ENCODE data around the gene ADRB1.

ADRB1 gene

DNA sequence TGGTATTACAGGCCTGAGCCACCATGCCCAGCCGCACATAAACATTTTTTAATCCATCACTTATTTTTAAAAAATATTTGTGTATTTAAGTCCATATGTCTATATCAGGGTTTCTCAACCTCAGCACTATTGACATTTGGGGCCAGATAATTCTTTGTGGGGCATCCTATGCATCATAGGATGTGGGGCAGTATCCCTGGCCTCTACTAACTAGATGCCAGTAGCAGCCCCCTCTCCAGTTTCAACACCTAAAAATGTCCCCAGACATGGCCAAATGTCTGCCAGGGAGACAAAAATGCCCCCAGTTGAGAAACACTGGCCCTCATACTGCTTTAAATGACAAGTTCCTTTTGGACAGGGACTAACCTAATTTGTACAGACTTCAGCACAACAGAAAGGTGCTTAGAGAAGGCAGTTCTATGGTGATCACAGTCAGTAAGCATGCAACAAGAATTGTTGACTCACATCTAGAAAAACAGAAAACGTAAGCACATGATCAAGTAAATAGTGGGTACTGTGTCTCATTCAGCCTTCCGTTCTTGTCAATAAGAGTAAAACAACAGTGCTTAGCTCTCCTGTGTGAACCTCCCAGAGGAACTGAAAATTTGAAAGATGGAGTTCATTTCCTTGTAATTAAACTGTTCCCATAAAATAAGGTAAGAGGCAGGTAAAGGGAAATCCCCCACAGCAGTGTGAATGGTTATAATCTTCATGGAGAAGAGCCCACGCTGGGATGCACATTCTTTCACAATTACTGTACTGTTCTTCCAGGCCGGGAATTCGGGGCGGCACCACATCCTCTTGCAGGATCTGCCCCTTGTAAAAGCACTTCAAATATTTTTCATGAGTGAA lies 17.3 kb upstream of the ADRB1 start:
- DNase-seq: no peak

DNA sequence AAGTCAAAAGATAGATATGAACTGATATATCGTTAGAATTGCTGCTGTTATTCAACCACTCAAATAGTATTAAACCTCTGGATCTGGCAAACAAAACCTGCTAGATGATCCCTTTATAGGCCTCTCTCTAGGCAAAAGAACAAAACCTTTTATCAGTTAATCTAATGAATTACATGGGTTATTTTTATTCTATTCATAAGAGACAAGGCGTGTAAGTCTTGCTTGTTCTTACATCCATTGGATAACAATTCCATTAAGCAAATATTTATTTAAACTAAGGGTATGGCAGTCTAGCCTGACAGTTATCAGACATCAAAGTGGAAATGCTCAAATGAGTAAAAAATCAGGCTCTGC lies 16.6 kb upstream of the ADRB1 start:
- DNase-seq: no peak

DNA sequence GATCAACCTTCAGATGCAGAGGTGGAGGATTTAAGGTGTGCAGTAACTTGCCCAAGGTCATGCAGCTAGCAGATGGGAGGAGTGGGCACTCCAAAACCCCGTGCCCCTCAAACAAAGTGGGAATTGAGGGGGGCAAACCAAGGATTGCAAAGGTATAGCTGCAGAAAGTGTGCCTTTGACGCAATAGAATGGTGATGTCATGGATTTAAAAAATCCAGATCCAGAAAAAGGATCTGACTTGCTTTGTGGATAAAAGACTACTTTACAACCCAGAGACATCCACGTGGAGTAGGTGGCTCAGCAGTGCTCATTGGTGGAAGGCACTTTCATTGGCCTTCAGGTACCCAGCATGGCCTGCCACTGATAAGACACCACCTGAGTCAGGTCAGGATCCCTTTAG lies 15.7 kb upstream of the ADRB1 start:
- no peak for DNase-seq

DNA sequence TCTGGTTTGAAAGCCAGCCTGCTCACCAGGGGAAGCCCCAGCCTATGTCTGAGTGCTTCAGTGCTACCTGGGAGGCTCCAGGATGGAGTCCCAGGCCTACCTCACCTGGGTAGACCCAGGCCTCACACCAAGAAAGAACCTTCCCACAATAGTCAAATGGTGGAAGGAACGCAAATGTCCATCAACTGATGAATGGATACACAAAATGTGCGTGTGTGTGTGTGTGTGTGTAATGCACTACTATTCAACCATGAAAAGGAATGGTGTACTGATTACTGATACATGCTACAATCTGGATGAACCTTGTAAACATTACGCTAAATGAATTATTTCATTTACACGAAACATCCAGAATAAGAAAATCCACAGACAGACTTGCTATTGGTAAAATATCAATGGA lies 15.2 kb upstream of the ADRB1 start:
- DNase-seq: no peak

DNA sequence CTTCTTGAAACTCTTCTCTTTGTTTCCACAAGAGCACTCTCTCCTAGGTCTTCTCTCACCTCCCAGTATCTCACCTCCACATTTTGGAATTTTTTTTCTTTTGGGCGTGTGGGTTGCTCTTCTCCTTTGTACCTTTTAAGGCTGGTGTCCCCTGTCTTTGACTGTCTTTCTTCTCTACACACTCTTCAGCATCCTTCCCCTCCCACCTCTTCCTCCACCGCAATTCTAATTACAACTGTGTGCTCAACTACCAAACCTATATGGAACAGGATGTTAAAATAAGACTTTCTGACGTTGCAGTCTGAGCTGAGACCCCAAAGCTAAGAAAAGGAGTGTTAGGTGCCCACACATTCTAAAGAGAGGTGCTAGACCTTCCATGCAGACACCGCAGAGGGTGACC lies 14.0 kb upstream of the ADRB1 start:
- DNase-seq: no peak

DNA sequence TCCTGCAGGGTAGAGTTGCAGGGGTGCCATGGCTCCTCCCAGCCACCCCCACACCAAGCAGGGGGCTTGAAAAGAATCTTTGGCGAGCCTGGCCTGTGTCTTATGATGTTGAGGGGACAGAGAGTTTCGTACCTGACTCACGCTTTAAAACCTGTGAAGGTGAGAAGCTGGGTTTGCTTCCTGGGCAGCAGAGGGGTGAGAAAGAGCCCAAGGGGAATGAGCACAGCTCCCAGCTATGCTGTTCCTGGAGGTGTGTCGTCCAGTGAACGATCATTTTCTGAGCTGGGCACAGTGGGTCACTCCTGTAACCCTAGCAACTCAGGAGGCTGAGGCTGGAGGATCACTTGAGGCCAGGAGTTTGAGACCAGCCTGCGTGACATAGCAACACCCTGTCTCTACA lies 13.5 kb upstream of the ADRB1 start:
- DNase-seq: no peak

DNA sequence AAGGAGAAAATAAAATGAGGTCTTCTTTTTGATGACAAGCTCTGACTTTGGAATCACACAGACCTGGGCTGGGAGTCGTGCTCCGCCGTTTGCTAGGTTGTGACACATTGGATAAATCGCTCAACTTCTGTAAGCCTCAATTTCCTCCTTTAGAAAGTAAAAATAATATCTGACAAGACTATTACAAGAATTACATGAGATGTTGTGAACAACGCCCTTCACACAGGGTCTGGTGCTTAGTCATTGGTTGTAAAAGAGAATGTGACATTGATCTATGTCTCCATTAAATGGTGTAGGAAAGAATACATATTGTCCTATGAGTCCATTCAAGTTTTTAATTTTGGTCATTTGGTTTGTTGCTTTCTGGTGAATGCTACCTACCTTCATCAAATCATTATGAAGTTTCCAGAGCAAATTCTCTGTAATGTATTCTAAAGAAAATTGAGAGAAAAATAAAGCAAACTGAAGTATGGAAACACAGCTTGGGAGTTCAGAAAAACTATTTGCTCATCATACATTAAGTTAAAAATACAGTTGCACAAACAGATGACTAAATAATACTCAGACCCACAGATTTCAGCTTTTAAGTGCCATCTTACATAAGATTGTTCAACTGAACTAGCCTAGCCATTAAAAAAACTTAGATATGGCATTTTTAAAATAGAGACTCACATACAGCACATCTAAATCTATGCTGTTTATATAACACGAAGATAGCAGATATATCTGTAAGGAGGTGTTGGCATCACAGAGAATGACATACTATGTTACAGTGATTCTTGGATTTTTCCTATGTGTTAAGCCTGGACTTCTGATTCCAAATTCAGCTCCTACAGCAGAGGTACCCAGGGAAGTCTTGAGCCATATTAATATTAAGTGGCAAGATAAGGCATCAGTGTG lies 12.3 kb upstream of the ADRB1 start:
- DNase-seq: no peak

DNA sequence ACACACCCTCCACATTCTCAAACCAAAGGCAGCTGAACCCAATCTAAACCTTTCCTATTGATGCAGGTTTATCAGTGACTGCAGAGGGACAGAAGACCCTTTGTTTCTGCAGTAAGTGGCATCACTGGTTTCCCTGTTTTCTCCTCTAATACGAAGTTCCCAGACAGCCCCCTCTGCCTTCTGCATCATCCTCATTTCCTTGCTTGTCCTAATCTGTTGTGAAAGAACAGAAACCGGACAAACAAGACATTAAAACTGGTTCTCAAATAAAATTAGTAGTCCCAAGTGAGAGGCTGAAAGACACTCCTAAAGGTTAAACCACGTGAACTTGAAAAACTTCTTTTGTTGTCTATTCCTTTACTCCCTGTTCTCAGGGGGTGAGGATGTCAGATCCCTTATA lies 10.1 kb upstream of the ADRB1 start:
- no peak for DNase-seq

DNA sequence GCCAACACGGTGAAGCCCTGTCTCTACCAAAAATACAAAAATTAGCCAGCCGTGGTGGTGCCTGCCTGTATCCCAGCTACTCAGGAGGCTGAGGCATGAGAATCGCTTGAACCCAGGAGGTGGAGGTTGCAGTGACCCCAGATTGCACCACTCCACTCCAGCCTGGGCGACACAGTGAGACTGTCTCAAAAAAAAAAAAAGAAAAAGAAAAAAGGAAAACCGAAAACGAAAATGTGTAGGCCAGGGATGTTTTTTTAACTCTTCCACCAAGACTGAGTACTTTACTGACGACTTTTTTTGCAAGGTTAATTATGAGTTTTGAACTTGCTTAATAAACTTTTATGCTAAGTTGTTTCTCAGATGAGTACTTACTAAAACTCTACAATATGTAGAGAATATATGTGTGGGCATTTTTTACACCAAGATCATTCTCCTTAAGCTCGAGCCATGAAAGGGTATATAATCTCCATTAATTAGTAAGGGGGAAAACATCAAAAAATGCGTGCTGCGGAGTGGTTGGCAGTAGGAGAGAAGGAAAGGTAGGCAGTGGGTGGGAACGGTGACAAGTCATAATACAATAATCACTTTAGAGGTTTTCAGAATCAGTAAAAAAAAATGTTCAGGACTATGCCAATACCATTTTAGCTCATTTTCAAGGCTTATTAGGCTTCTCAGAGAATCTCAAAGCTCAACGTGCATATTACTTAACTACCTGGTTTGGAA lies 8.6 kb upstream of the ADRB1 start:
- DNase-seq: no peak

DNA sequence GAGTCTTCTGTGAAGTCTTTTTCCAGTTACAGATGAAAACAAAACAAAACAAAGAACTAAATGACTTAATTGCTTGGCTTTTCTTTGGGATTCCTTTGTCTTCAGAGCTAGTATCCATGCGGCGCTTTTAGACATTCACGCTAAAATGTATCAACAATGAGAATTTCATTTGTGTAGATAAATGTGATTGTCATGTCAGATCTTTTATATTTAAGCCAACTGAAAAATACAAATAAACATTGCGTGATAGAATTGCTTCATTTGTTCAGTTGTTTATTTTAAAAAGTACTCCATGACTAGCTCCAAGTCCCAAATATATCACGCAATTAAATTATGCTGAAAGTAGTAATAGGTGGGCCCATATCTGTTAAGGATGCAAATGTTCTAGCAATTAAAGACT lies 7.9 kb upstream of the ADRB1 start:
- DNase-seq: no peak

DNA sequence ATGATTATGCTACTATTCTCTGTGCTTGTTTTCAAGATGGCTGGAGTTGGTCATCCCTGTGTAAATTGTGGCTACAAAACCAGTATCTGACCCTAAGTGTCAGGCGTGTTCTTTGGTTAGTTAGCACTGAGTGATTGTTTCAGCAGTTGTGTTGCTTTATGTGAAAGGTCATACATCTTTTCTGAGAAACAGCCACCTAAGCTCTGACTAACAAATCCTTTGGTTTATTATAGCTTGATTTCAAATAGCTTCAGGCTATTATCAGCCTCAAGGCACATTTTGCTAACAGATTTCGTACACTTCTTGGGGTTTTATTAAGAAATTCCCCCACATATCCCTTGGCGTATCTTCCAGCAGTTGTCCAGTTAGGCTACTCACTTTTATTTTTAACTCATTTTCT lies 4.8 kb upstream of the ADRB1 start:
- DNase-seq: no peak

DNA sequence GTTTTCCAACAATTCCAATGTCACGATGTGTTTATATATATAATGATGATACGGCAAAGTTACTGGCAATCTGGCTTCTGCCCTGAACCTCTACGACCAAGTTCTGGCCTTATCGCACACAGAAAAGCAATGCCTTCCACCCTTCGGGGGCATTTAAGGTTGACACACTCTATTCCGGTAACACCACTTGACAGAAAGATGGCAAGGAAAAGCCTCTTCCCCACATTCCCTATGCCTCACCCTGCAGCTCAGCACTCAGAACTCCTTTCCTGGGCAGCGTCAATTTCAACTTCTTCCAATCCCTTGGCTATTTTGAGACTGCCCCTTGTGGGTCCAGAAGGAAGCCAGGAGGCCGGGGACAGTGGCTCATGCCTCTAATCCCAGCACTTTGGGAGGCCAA lies 2.5 kb upstream of the ADRB1 start:
- DNase-seq: no peak

DNA sequence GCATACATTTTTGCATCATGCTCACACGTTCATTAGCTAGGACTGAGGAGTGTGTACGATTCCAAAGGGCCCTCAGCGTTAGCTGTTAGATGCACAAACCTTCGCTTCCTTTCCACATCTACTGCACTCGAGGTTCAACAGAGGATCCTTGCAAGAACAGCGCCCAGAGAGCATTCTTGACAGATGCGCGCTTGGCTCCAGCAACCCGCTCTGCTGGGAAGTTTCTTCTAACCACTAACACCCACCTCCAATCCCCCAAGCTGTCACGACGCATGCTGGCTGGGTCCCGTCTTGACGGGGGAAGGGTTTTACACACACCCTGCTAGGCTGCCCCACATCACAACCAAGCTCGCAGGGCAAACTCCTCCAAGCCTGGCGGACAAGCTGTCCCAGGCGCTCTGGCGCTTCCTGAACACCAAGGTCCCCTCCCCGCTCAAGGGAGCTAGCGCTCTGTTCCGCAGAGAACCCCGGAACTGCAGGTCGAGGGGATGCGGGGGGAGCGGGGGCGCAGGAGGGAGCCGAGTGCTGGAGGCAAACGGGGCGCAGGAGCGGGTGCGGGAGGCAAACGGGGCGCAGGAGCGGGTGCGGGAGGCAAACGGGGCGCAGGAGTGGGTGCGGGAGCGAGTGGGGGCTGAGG lies 653 bp upstream of the ADRB1 start:
- no peak for DNase-seq

DNA sequence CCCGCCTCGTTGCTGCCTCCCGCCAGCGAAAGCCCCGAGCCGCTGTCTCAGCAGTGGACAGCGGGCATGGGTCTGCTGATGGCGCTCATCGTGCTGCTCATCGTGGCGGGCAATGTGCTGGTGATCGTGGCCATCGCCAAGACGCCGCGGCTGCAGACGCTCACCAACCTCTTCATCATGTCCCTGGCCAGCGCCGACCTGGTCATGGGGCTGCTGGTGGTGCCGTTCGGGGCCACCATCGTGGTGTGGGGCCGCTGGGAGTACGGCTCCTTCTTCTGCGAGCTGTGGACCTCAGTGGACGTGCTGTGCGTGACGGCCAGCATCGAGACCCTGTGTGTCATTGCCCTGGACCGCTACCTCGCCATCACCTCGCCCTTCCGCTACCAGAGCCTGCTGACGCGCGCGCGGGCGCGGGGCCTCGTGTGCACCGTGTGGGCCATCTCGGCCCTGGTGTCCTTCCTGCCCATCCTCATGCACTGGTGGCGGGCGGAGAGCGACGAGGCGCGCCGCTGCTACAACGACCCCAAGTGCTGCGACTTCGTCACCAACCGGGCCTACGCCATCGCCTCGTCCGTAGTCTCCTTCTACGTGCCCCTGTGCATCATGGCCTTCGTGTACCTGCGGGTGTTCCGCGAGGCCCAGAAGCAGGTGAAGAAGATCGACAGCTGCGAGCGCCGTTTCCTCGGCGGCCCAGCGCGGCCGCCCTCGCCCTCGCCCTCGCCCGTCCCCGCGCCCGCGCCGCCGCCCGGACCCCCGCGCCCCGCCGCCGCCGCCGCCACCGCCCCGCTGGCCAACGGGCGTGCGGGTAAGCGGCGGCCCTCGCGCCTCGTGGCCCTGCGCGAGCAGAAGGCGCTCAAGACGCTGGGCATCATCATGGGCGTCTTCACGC lies 825 bp downstream of the ADRB1 start:
- DNase-seq: no peak

DNA sequence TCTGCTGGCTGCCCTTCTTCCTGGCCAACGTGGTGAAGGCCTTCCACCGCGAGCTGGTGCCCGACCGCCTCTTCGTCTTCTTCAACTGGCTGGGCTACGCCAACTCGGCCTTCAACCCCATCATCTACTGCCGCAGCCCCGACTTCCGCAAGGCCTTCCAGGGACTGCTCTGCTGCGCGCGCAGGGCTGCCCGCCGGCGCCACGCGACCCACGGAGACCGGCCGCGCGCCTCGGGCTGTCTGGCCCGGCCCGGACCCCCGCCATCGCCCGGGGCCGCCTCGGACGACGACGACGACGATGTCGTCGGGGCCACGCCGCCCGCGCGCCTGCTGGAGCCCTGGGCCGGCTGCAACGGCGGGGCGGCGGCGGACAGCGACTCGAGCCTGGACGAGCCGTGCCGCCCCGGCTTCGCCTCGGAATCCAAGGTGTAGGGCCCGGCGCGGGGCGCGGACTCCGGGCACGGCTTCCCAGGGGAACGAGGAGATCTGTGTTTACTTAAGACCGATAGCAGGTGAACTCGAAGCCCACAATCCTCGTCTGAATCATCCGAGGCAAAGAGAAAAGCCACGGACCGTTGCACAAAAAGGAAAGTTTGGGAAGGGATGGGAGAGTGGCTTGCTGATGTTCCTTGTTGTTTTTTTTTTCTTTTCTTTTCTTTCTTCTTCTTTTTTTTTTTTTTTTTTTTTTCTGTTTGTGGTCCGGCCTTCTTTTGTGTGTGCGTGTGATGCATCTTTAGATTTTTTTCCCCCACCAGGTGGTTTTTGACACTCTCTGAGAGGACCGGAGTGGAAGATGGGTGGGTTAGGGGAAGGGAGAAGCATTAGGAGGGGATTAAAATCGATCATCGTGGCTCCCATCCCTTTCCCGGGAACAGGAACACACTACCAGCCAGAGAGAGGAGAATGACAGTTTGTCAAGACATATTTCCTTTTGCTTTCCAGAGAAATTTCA lies 1.7 kb downstream of the ADRB1 start:
- DNase-seq: peak; percentile 21

DNA sequence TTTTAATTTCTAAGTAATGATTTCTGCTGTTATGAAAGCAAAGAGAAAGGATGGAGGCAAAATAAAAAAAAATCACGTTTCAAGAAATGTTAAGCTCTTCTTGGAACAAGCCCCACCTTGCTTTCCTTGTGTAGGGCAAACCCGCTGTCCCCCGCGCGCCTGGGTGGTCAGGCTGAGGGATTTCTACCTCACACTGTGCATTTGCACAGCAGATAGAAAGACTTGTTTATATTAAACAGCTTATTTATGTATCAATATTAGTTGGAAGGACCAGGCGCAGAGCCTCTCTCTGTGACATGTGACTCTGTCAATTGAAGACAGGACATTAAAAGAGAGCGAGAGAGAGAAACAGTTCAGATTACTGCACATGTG lies 2.4 kb downstream of the ADRB1 start:
- no peak for DNase-seq

DNA sequence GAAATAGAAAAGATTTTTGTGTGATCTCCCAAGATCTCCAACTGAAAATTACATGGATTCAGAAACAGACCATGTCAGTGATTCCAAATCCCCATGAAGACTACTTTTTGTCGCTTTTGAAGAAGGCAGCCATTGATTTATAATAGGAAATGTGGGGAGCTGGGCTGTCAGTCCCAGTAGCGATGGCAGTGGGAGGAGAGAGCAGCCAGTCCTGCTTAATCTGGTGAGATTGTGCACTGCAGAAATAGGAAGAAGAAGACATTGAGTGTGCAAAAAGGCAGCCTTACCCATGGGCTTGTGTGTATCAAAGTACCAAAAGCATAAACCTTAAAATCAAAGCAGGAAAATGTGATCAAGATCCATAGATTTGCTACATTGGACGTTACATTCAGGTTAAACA lies 4.8 kb downstream of the ADRB1 start:
- DNase-seq: no peak

DNA sequence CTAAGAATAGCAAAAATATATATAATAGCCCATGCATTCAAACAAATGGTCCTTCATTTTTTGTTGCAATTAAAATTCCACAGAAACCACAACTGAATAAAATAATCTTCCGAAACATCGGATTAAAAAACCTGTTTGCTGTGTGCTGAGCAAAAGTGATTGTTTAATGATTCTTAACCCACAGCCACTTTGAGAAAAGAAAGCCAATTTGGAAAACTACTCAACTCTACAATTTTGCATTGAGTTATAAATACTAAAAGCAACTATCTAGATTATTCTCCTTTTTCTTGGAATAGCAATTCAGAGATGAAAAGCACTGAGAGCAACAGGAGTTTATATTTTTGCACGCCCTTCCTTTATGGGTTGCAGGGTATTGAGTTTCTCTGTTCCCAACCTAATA lies 8.0 kb downstream of the ADRB1 start:
- no peak for DNase-seq

DNA sequence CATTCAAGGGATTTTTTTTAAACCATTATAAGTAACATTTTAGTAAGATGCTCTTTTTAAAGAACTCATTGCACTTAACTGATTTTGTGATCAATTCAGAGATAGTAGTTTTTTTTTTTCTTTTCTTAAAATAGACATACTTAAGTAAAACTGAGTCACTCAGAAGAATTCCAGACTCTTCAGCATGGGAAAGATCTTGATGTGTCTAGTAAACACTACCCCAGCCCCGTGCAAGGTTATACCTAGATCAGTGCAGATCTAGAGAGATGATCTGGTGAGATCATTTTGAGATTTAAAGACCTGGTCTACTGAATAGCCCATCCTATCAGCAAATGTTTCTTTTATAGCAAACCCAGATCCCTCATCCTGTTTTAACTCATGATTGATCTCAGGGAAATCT lies 8.6 kb downstream of the ADRB1 start:
- no peak for DNase-seq

DNA sequence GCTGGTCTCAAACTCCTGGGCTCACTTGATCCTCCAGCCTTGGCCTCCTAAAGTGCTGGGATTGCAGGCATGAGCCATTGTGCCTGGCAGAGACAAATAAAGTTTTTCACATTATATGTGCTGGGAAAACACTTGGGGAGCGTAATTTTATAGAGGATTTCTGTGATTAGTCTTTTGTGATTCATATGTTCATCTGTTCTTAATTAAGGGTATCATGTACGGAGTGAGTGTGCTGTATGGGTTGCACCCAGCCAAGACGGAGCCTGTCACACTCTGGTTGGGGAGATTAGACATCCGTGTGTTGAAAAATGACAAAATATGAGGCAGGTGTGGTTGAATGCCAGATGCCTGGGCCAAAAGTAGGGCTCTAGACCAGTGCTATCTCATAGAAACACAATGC lies 10.3 kb downstream of the ADRB1 start:
- no peak for DNase-seq

DNA sequence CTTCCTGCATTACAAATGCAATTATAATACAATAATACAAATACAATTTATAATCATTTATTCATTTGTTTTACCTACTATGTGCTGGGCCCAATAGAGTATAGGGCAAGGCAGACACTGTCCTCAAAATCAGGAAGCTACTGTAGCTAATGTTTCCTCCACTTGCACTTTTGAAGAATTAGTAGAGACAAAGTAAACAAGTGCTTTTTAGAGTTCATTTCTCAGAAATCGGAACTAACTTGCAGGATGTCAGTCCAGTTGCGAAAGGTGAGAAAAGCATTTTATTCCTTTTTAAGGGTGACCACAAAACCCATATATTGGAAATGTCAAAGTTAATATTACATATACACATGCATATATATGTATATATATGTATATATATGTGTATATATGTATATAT lies 14.2 kb downstream of the ADRB1 start:
- no peak for DNase-seq

Measured in activated gamma-delta T cell (primary cell).